Stimulated activated naive CD8-positive, alpha-beta T cell treated with anti-CD3 and anti-CD28 coated beads, Interleukin-15, Interleukin-2, amounts not matched to agents 100 U/mL and 50 U/mL, for 24 hours (primary cell): ENCODE measurements around the gene MYO7A.
"Not testable (repeated sequence)": the region's sequence is repeated elsewhere in the genome, so short reads cannot be mapped to it uniquely, and the experiment has no call there.

Experiments
- ATAC-seq: fragments of 150-1000 bp; cut with Tn5 transposase; one replicate; pipeline ENCODE4 v1.10.0; 2021
- DNase-seq: peaks from one replicate; pipeline ENCODE4 v3.0.0; 2021

MYO7A gene

GRCh38 chr11:77093056-77093891, 34.8 kb upstream of the MYO7A start:
- ATAC-seq: no peak
- DNase-seq: no peak

GRCh38 chr11:77093987-77094840, 33.8 kb upstream of the MYO7A start:
- no peak for ATAC-seq
- DNase-seq: no peak

- DNase-seq: no peak
- ATAC-seq: no peak
These were observed 33.1 kb upstream of the MYO7A start for GRCh38 chr11:77094841-77095365.

- ATAC-seq (no peak), DNase-seq (no peak)
These were observed 32.2 kb upstream of the MYO7A start for GRCh38 chr11:77095551-77096490.

GRCh38 chr11:77096591-77097019, 31.4 kb upstream of the MYO7A start:
- DNase-seq (no peak), ATAC-seq (no peak)

GRCh38 chr11:77097180-77097579, 30.9 kb upstream of the MYO7A start:
- ATAC-seq, DNase-seq: not testable (repeated sequence)

- no peak for DNase-seq
- ATAC-seq: no peak
These were observed 27.6 kb upstream of the MYO7A start for GRCh38 chr11:77100166-77101042.

- no peak for DNase-seq
- no peak for ATAC-seq
These were observed 27.0 kb upstream of the MYO7A start for GRCh38 chr11:77101043-77101537.

GRCh38 chr11:77102246-77103210, 25.5 kb upstream of the MYO7A start, which contains the start of gene OMP:
TSS of gene OMP (plus strand) at chr11:77102840. CDS start at chr11:77102840, 0 bp downstream.
- ATAC-seq (no peak), DNase-seq (no peak)

- DNase-seq (no peak), ATAC-seq (no peak)
These were observed 24.7 kb upstream of the MYO7A start for GRCh38 chr11:77103319-77103718.

- DNase-seq (no peak), ATAC-seq (no peak)
These were observed 23.3 kb upstream of the MYO7A start for GRCh38 chr11:77104727-77105126.

- DNase-seq: no peak
These were observed 21.7 kb upstream of the MYO7A start for GRCh38 chr11:77106321-77106720.

GRCh38 chr11:77106759-77107158, 21.3 kb upstream of the MYO7A start:
- no peak for ATAC-seq
- DNase-seq: no peak

More at GRCh38 chr11:77106321-77106720, 21.7 kb upstream of the MYO7A start:
- no peak for ATAC-seq

GRCh38 chr11:77107950-77108349, 20.1 kb upstream of the MYO7A start:
- ATAC-seq: no peak

GRCh38 chr11:77108436-77108835, 19.6 kb upstream of the MYO7A start:
- DNase-seq (no peak), ATAC-seq (no peak)

More at GRCh38 chr11:77107950-77108349, 20.1 kb upstream of the MYO7A start:
- no peak for DNase-seq

GRCh38 chr11:77109236-77110019, 18.6 kb upstream of the MYO7A start:
- no peak for ATAC-seq

GRCh38 chr11:77110836-77111235, 17.2 kb upstream of the MYO7A start:
- no peak for ATAC-seq
- no peak for DNase-seq

More at GRCh38 chr11:77109236-77110019, 18.6 kb upstream of the MYO7A start:
- no peak for DNase-seq

- no peak for ATAC-seq
- DNase-seq: no peak
These were observed 16.8 kb upstream of the MYO7A start for GRCh38 chr11:77111277-77111676.
